H1 (cell line): Measurements from ENCODE around the gene MUC5B. TPM values are rescaled to one million over a fixed set of nuclear protein-coding genes. Genes with fewer than 3 reads are reported as not detected.

Experiments
- CTCF ChIA-PET: fragments of 300-600 bp; sonication (Branson Sonifier 250); formaldehyde crosslinking; loops from one replicate; lab custom pipeline; 2021; ENCODE audit not compliant: partially characterized antibody; lab: Charles Lee
- POLR2A ChIA-PET: fragments of 300-600 bp; sonication (Branson Sonifier 250); formaldehyde crosslinking; loops from one replicate; lab custom pipeline; 2021; ENCODE audit warnings: inconsistent platforms; ENCODE audit not compliant: partially characterized antibody; lab: Charles Lee
- DNase-seq, 2 experiments: peaks; one replicate each; pipeline versions ENCODE4 v3.0.0 to v3.0.0-alpha.2; 2010 to 2022; ENCODE audit warnings: low spot score in 2 of 2, low read depth in 1 of 2, mixed read lengths in 1 of 2
- FAIRE-seq: peaks from 2 replicates; lab custom pipeline; 2011; peaks lifted over from hg19 to GRCh38; lab: Jason Lieb, UNC
- H2AFZ ChIP-seq: 2 replicates; pipeline ENCODE4 v1.8.1; 2012; ENCODE audit warnings: low read length, inconsistent platforms
- H2AK5ac ChIP-seq: 2 replicates; pipeline ENCODE4 v1.6.1; 2013; ENCODE audit warnings: low read depth, low read length
- H2BK120ac ChIP-seq: replicated peaks from 2 replicates; pipeline ENCODE3; 2013; ENCODE audit warnings: low read depth, low read length, inconsistent platforms
- H2BK12ac ChIP-seq: 2 replicates; pipeline ENCODE4 v1.6.1; 2013; ENCODE audit warnings: low read depth, low read length
- H2BK15ac ChIP-seq: 2 replicates; pipeline ENCODE4 v1.6.1; 2013; ENCODE audit warnings: low read length
- H2BK20ac ChIP-seq: 2 replicates; pipeline ENCODE4 v1.6.1; 2013; ENCODE audit warnings: low read length
- H2BK5ac ChIP-seq: 2 replicates; pipeline ENCODE4 v1.6.1; 2013; ENCODE audit warnings: low read depth, low read length
- H3K14ac ChIP-seq: 2 replicates; pipeline ENCODE4 v1.6.1; 2013; ENCODE audit warnings: inconsistent platforms; ENCODE audit not compliant: insufficient read length
- H3K18ac ChIP-seq: 2 replicates; pipeline ENCODE4 v1.6.1; 2013; ENCODE audit warnings: low read length; ENCODE audit errors: extremely low read depth
- H3K23ac ChIP-seq: 2 replicates; pipeline ENCODE4 v1.6.1; 2013; ENCODE audit warnings: inconsistent platforms; ENCODE audit not compliant: insufficient read length
- H3K23me2 ChIP-seq: 2 replicates; pipeline ENCODE4 v1.6.1; 2013; ENCODE audit warnings: low read depth, low read length
- H3K27ac ChIP-seq: 2 replicates; pipeline ENCODE4 v1.6.1; 2011; ENCODE audit warnings: low read depth, low read length, inconsistent platforms
- H3K27me3 ChIP-seq, 4 experiments: replicated peaks in 1 of 4; 1 replicate in 1 of 4; 2 replicates in 3 of 4; pipeline versions ENCODE4 v1.6.1 to v1.8.1; 2011 to 2013; ENCODE audit warnings: low read length in 3 of 4, mild to moderate bottlenecking in 3 of 4, inconsistent platforms in 2 of 4, mixed read lengths in 2 of 4, moderate library complexity in 1 of 4; ENCODE audit not compliant: control insufficient read depth in 3 of 4, insufficient read depth in 3 of 4; ENCODE audit errors: extremely low read depth in 1 of 4
- H3K36me3 ChIP-seq, 4 experiments: 2 replicates each; pipeline versions ENCODE4 v1.6.1 to v1.8.1; 2011 to 2013; ENCODE audit warnings: mild to moderate bottlenecking in 4 of 4, low read length in 3 of 4, moderate library complexity in 2 of 4, control low read depth in 1 of 4, inconsistent platforms in 1 of 4; ENCODE audit not compliant: insufficient read depth in 4 of 4, control insufficient read depth in 2 of 4
- H3K4ac ChIP-seq: replicated peaks from 2 replicates; pipeline ENCODE3; 2013; ENCODE audit warnings: low read length, low read depth, mixed read lengths, inconsistent platforms; ENCODE audit not compliant: insufficient read length
- H3K4me1 ChIP-seq, 4 experiments: replicated peaks in 1 of 4; 1 replicate in 1 of 4; 2 replicates in 3 of 4; pipeline versions ENCODE4 v1.6.1 to v1.8.1; 2011 to 2013; ENCODE audit warnings: low read length in 3 of 4, inconsistent platforms in 2 of 4, mixed read lengths in 1 of 4; ENCODE audit not compliant: insufficient read depth in 4 of 4, control insufficient read depth in 3 of 4
- H3K4me2 ChIP-seq, 2 experiments: 2 replicates each; pipeline versions ENCODE4 v1.6.1 to v1.8.1; 2011 to 2013; ENCODE audit warnings: low read depth in 2 of 2, low read length in 2 of 2, control low read depth in 1 of 2, inconsistent platforms in 1 of 2, mild to moderate bottlenecking in 1 of 2; ENCODE audit not compliant: insufficient read depth in 1 of 2
- H3K4me3 ChIP-seq, 4 experiments: fragments of 200-600, 300-600 bp in 1 of 4; sonication (generic), shearing (Covaris generic), sonication (Bioruptor Twin) in 1 of 4; 2 replicates each; pipeline versions ENCODE4 v1.5.1 to v1.8.1; 2011 to 2016; ENCODE audit warnings: low read length in 4 of 4, low read depth in 3 of 4, control low read depth in 2 of 4, inconsistent platforms in 2 of 4, mild to moderate bottlenecking in 2 of 4, mixed read lengths in 1 of 4, moderate library complexity in 1 of 4; ENCODE audit not compliant: insufficient read depth in 2 of 4; ENCODE audit errors: extremely low read depth in 1 of 4
- H3K56ac ChIP-seq: replicated peaks from 2 replicates; pipeline ENCODE3; 2013; ENCODE audit warnings: low read depth, mild to moderate bottlenecking, mixed read lengths, low read length, inconsistent platforms; ENCODE audit not compliant: insufficient read length
- H3K79me1 ChIP-seq: 2 replicates; pipeline ENCODE4 v1.6.1; 2013; ENCODE audit warnings: low read depth, low read length, control low read depth
- H3K79me2 ChIP-seq, 2 experiments: 2 replicates each; pipeline versions ENCODE4 v1.6.1 to v1.8.1; 2012 to 2013; ENCODE audit warnings: low read length in 2 of 2, mild to moderate bottlenecking in 2 of 2, inconsistent platforms in 1 of 2; ENCODE audit not compliant: insufficient read depth in 2 of 2, control insufficient read depth in 1 of 2
- H3K9ac ChIP-seq, 4 experiments: replicated peaks in 1 of 4; 1 replicate in 1 of 4; 2 replicates in 3 of 4; pipeline versions ENCODE4 v1.6.1 to v1.8.1; 2011 to 2013; ENCODE audit warnings: low read depth in 3 of 4, low read length in 3 of 4, control low read depth in 2 of 4, mild to moderate bottlenecking in 2 of 4, moderate library complexity in 2 of 4, inconsistent platforms in 1 of 4; ENCODE audit errors: extremely low read depth in 1 of 4
- H3K9me3 ChIP-seq, 2 experiments: 2 replicates each; pipeline versions ENCODE4 v1.6.1 to v1.8.1; 2012 to 2013; ENCODE audit warnings: mild to moderate bottlenecking in 2 of 2, moderate library complexity in 2 of 2, control low read depth in 1 of 2, inconsistent platforms in 1 of 2, low read depth in 1 of 2, low read length in 1 of 2, mixed read lengths in 1 of 2; ENCODE audit not compliant: insufficient read depth in 2 of 2
- H4K20me1 ChIP-seq, 2 experiments: replicated peaks in 1 of 2; 2 replicates each; pipeline versions ENCODE3 to v1.8.1; 2011 to 2013; ENCODE audit warnings: inconsistent platforms in 2 of 2, low read length in 2 of 2, mild to moderate bottlenecking in 1 of 2; ENCODE audit not compliant: insufficient read depth in 2 of 2, control insufficient read depth in 1 of 2
- H4K5ac ChIP-seq: 2 replicates; pipeline ENCODE4 v1.6.1; 2013; ENCODE audit warnings: low read length, low read depth, mixed read lengths, inconsistent platforms; ENCODE audit not compliant: insufficient read length
- H4K8ac ChIP-seq: 2 replicates; pipeline ENCODE4 v1.8.0; 2013; ENCODE audit warnings: mild to moderate bottlenecking, moderate library complexity, low read length, inconsistent platforms; ENCODE audit not compliant: insufficient read depth; ENCODE audit errors: extremely low read depth
- H4K91ac ChIP-seq: replicated peaks from 2 replicates; pipeline ENCODE3; 2013; ENCODE audit warnings: low read length, mixed read lengths, inconsistent platforms; ENCODE audit not compliant: insufficient read length
- ATF3 ChIP-seq: IDR thresholded peaks from 2 replicates; pipeline ENCODE4 v1.6.1; 2011; ENCODE audit warnings: low read depth, mild to moderate bottlenecking, low read length; ENCODE audit not compliant: insufficient read depth
- CEBPB ChIP-seq: IDR thresholded peaks from 2 replicates; pipeline ENCODE4 v1.6.1; 2012; ENCODE audit warnings: low read depth, low read length
- FOSL1 ChIP-seq: IDR thresholded peaks from 2 replicates; pipeline ENCODE4 v1.6.1; 2011; ENCODE audit warnings: mild to moderate bottlenecking, low read depth, low read length, moderate library complexity; ENCODE audit not compliant: insufficient read depth
- KDM5A ChIP-seq: fragments of 200-600 bp; IDR thresholded peaks from 2 replicates; pipeline ENCODE4 v1.7.1; 2012; ENCODE audit warnings: mild to moderate bottlenecking, low read length, inconsistent platforms, mixed read lengths
- POLR2AphosphoS5 ChIP-seq: IDR thresholded peaks from 2 replicates; pipeline ENCODE4 v1.6.1; 2011; ENCODE audit warnings: low read depth, low read length
- POU5F1 ChIP-seq: IDR thresholded peaks from 2 replicates; pipeline ENCODE4 v1.6.1; 2011; ENCODE audit warnings: low read depth, mild to moderate bottlenecking, low read length, moderate library complexity
- RNF2 ChIP-seq: fragments of 200-900, 300-1000 bp; sonication (generic); IDR thresholded peaks from 2 replicates; pipeline ENCODE4 v1.7.1; 2016; ENCODE audit warnings: borderline replicate concordance, low read depth, mild to moderate bottlenecking, antibody characterized with exemption, low read length; ENCODE audit not compliant: poor library complexity, severe bottlenecking; ENCODE audit errors: missing control alignments
- SAP30 ChIP-seq: fragments of 300-600 bp; sonication (generic); IDR thresholded peaks from 2 replicates; pipeline ENCODE4 v1.7.1; 2012; ENCODE audit warnings: low read length, moderate library complexity, mild to moderate bottlenecking, inconsistent platforms; ENCODE audit not compliant: insufficient read depth, insufficient replicate concordance
- SIX5 ChIP-seq: IDR thresholded peaks from 2 replicates; pipeline ENCODE4 v1.6.1; 2011; ENCODE audit warnings: mild to moderate bottlenecking, low read depth, low read length
- WGBS, 2 experiments: shearing (Covaris generic) in 1 of 2; methylation state at CpG; one replicate each; pipeline versions ENCODE4 v1.1.6 to v1.1.7; 2013 to 2015; ENCODE audit warnings: low lambda C conversion rate in 2 of 2, mixed read lengths in 2 of 2, inconsistent platforms in 1 of 2, low coverage in 1 of 2, missing lambda C conversion rate in 1 of 2; ENCODE audit not compliant: insufficient replicate concordance in 2 of 2, insufficient coverage in 1 of 2, insufficient read length in 1 of 2; ENCODE audit errors: extremely low coverage in 1 of 2, missing lambda C conversion rate in 1 of 2; 5-methylcytosine and 5-hydroxymethylcytosine counted together
- polyA plus RNA-seq, 7 experiments: library from polyadenylated mRNA; depleted of rRNA in 3 of 7; stranded (reverse) in 5 of 7; unstranded in 2 of 7; fragments of >200 nt in 5 of 7; fragments of 200-250 nt in 2 of 7; gene quantifications; 1 replicate in 5 of 7; 2 replicates in 1 of 7; 4 replicates in 1 of 7; pipeline versions ENCODE4 v1.2.1 to v1.2.3, GENCODE V29; 2011 to 2013; ENCODE audit warnings: missing spikeins in 2 of 7, mixed read lengths in 2 of 7
- total RNA-seq: library from RNA; stranded (reverse); fragmentation: NEBNext Ultra II Directional; extraction: Animal tissue kit (Norgen Biotek cat#: 25700); gene quantifications from 2 replicates; pipeline ENCODE4 v1.2.1, GENCODE V29; 2021
- TF ChIP-seq, protein P1 (sequence below): IDR thresholded peaks from 2 replicates; pipeline ENCODE4 v1.6.1; 2012; ENCODE audit warnings: low read length, inconsistent platforms

Gene MUC5B
- total and polyA plus RNA-seq, 2 of the 8 experiments (the other 6 are each of a cell fraction or from before 2014, with no cell fraction given) = 0.02 to 0.03 TPM

GRCh38 chr11:1194231-1194976 is 28.5 kb upstream of the MUC5B start:
- Histone ChIP-seq H3K18ac (no peak overlapping the region), H3K4ac (no peak overlapping the region), H3K9ac (no peak overlapping the region), H2BK12ac (no peak overlapping the region), H3K23me2 (no peaks in the 10 kb centered on the region; the same call in 1 of the 2 replicates), H4K91ac (no peak overlapping the region), H3K4me3 (no peak overlapping the region), H2AK5ac (no peak overlapping the region), H4K8ac (no peak overlapping the region), H3K4me1 (no peaks in the 10 kb centered on the region), H3K9me3 (peaks cover 6 to 37% of the 10 kb centered on the region in 2 experiments; a peak in 2 of 4 replicates), H3K14ac (no peak overlapping the region), H3K79me2 (no peaks in the 10 kb centered on the region), H4K20me1 (no peaks in the 10 kb centered on the region), H2AFZ (no peak overlapping the region), H2BK5ac (no peak overlapping the region), H2BK15ac (no peak overlapping the region), H4K5ac (no peak overlapping the region), H2BK120ac (no peak overlapping the region), H3K27me3 (no peaks in the 10 kb centered on the region; a peak in 1 of 7 replicates), H3K27ac (no peak overlapping the region), H2BK20ac (no peak overlapping the region), H3K79me1 (no peaks in the 10 kb centered on the region), H3K56ac (no peak overlapping the region), H3K23ac (no peak overlapping the region), H3K4me2 (no peak overlapping the region), H3K36me3 (no peaks in the 10 kb centered on the region)
- POLR2A ChIA-PET = no interaction called here
- FAIRE-seq = no peak
- 91% methylated on average over 27 of the region's 59 CpGs; no CpG with 5 or more reads in 1 of the 2 experiments for WGBS, 2 experiments
- CTCF ChIA-PET = no interaction called here
- no peak for DNase-seq
- TF ChIP-seq RNF2 (no peak), ATF3 (no peak), POLR2AphosphoS5 (no peak), KDM5A (no peak), SIX5 (no peak), CEBPB (no peak), FOSL1 (no peak), SAP30 (no peak), POU5F1 (no peak)
- TF ChIP-seq, protein P1, sequence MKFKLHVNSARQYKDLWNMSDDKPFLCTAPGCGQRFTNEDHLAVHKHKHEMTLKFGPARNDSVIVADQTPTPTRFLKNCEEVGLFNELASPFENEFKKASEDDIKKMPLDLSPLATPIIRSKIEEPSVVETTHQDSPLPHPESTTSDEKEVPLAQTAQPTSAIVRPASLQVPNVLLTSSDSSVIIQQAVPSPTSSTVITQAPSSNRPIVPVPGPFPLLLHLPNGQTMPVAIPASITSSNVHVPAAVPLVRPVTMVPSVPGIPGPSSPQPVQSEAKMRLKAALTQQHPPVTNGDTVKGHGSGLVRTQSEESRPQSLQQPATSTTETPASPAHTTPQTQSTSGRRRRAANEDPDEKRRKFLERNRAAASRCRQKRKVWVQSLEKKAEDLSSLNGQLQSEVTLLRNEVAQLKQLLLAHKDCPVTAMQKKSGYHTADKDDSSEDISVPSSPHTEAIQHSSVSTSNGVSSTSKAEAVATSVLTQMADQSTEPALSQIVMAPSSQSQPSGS = no peak
